ENCODE results near the gene MOB1A.
"Not testable (repeated sequence)": the region's sequence is repeated elsewhere in the genome, so short reads cannot be mapped to it uniquely, and the experiment has no call there.

MOB1A gene

GRCh38 chr2:74148457-74149246 is 30.0 kb downstream of the MOB1A start:
- DNase-seq (ENCODE audit: low spot score): no peak

GRCh38 chr2:74147727-74148456 is 30.8 kb downstream of the MOB1A start, which contains the start of gene BOLA3:
Gene BOLA3, minus strand, starts transcription at chr2:74147912. Its CDS starts 38 bp downstream, at chr2:74147874.
- peak; percentile 86 for DNase-seq (ENCODE audit: low spot score)

DNA sequence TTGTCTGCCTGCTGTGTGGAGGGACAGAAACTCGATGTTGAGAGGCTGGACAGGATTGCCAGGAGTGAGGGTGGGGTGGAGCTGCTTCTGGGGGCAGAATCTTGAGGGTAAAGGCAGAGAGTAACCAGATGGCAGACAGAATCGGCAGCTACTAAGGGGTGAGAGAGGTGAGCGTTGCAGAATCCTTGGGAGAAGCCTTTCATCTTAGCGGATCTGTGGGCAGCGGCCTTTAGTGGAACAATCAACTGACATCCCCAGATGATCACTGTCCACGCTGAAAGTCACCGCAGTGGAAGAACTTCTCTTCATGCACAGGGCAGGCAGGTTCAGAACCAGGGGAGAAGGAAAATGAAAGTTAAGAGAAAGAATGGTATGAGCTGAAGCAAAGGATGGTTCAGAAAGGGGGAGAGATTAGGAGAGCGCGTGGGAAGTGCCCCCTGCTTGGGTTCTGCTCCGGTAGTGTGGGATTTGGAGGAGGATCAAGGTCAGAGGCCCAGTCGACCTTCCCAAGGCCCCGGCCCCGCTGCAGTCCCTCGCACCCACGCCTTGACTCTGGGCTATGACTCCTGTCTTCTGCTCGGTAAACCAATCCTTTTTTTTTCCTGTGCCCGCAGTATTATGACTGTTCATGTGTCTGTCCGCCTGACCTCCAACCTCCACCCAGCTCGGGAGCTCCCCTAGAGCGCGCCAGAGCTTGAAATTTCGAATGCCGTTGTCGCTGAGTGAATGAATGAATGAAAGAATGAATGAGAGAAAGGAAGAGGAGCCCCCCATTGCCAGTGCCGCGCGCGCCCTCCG is 31.6 kb downstream of the MOB1A start:
- DNase-seq (ENCODE audit: low spot score): no peak

DNA sequence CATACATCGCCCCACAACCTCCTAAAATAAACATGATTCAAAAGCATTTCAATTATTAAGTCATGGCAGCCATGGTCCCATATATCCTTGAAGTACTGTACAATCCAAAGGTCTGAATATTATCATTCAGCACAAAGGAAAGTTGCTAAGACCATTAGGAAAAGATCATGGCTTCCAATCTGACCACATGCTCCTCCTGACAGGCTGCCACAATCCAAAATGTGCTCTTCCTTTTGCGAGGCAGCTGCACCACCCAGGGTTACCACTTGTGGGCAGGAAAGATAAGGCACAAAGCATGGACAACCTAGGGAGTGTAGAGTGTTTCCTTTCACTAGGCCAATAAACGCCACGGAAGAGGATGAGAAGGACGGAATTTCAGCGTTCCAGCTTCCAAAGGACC is 36.3 kb downstream of the MOB1A start:
- DNase-seq (ENCODE audit: low spot score): no peak

DNA sequence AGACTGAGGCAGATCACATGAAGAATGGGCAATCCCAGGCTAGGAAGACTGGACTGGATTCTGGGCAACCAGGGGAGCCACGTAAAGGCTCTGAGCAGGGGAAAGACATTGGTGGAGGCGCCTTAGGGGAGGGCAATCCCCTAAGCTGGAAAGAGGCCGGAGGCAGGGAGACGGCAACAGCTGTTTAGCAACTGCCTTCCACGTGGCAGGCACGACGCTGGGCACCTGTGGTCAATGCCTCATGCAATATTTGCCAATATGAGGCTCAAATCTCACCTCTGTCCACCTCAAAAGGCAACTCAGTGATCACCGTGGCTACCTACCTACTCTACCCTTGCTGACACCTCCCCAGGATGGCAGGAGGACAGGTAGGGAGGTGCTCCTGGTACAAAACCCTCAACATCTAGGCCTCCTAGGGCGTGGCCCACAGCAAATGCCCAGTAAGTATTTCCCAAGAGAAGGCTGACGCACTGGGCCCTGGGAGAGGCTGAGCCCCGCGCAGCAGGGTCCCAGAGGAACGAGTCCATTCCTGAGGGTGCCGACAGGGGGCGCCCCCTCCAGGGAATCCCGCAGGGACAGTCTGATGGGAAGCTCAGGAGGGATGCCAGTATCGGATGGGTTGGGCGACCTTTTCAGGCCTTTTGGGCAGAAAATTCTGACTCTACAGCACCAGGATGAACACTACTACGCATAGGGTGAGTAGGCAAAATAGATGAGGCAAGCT is 39.9 kb downstream of the MOB1A start:
- no peak for DNase-seq (ENCODE audit: low spot score)

GRCh38 chr2:74137651-74138599 is 40.8 kb downstream of the MOB1A start:
- no peak for DNase-seq (ENCODE audit: low spot score)

GRCh38 chr2:74131901-74132300 is 46.8 kb downstream of the MOB1A start:
- DNase-seq (ENCODE audit: low spot score): no peak

DNA sequence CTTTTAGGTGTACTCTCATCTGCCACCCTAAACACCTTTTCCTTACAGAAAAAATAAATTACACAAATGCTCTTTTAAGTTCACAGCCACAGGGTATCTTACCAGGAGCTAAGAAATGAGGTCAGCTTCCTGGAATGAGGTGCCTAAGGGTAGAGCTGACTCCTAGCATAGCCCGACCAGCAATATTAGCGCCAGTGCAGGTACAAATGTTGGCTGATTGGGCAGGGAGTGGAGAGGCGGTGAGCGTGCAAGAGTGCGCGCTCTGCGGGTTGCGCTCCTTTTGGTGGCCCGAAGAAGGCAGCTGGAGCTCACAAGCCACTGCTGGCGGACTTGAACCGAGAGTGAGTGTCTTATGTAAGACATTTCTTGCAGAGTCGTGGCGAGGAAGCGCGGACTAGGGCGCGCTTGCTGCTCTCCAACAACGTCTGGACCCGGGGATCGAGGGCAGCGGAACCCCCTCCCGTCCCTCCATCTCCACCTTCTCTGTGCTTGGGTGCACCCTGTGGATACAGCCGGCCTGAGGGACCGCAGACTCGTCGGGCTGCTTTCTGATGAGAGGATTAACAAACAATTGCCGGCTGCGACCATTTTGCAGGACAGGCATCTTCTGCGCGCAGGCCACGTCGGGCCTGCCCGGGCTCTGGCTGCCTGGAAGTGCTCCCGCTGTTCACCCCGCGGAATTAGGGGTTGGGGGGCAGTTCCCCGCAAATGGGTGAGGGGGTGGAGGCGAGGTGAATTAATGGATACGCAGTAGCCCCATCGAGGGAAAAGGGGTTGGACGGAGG is 48.3 kb downstream of the MOB1A start:
- DNase-seq (ENCODE audit: low spot score): no peak

GRCh38 chr2:74128206-74128605 is 50.5 kb downstream of the MOB1A start:
- no peak for DNase-seq (ENCODE audit: low spot score)

GRCh38 chr2:74123955-74124354 is 54.7 kb downstream of the MOB1A start:
- not testable (repeated sequence) for DNase-seq (ENCODE audit: low spot score)

- not testable (repeated sequence) for DNase-seq (ENCODE audit: low spot score)
Observed at GRCh38 chr2:74121846-74122245, 56.8 kb downstream of the MOB1A start.

DNA sequence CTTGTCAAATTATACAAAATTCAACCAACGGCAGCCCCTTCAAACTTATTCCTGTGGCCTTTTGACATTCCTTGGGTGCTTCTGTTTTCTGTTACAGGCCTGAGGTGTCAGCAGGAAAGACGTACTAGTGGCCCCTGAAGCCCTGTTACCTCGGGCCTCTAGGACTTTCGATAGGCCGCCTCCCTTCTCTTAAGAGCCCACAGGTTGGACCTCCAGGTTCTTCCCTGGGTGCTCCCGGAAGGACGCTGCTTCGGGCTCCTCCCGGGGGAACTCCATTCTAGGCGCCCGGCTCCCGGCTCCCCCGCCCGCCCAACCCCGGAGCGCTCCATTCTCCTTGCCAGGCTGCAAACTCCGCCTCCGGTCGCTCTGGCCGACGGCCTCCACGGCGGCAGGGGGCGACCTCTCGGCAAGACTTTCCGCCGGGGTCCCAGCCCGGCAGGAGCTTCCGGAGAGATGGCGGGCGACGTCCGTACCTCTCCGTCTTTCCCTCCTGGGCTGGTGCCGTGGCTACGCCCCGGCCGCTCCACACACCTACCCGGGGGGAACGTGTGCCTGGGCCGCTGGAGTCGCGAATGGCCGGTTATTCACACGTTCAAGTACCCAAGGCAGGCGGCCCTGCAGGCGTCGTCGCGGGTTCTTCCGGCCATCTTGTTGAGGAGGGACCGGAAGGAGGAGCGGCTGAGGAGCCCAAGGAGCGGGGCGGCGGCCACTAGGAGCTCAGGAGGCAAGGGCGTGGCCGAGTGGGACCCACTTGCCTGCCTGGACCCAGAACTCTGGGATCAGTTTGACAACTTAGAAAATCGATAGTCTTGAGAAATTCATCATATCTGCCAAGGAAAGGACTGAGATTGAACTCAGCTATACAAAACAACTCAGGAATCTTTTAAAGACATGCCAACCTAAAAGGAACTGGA is 58.5 kb downstream of the MOB1A start:
- DNase-seq (ENCODE audit: low spot score): peak; percentile 87

- DNase-seq (ENCODE audit: low spot score): peak; percentile 20
Observed at GRCh38 chr2:74119339-74119738, 59.3 kb downstream of the MOB1A start.

GRCh38 chr2:74111380-74111779 is 67.3 kb downstream of the MOB1A start:
- DNase-seq (ENCODE audit: low spot score): no peak

GRCh38 chr2:74110537-74110936 is 68.1 kb downstream of the MOB1A start:
- no peak for DNase-seq (ENCODE audit: low spot score)

- DNase-seq (ENCODE audit: low spot score): no peak
Observed at GRCh38 chr2:74109551-74109950, 69.1 kb downstream of the MOB1A start.

GRCh38 chr2:74107071-74107470 is 71.6 kb downstream of the MOB1A start:
- DNase-seq (ENCODE audit: low spot score): no peak

DNA sequence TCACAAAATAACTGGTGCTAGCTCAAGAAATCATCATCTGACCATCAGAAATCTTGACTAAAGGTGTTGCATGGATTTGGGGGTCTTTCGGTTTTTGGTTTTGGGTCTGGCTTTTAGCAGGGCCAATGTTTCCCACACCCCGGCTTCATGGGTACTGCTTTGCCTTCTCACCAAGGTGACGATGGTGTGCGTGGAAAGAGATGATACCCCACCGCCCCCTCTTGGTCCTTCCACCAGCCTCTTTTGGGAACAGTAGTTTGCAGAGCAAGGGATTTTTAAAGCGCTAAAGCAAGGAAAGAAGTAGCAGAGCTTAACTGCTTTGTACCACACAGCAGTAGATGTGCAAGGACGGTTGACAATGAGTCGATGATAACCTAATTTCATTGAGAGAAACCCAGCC is 73.3 kb downstream of the MOB1A start:
- DNase-seq (ENCODE audit: low spot score): no peak

GRCh38 chr2:74104839-74105238 is 73.8 kb downstream of the MOB1A start:
- DNase-seq (ENCODE audit: low spot score): no peak

Measured in hematopoietic multipotent progenitor cell treated with erythropoietin and hydrocortisone succinate and interleukin-3 and kit ligand, for 17 days (in vitro differentiated cells).